GM12891 (cell line): ENCODE results near the gene OPRL1.

Source experiments
- POLR2A ChIP-seq: IDR thresholded peaks from 2 replicates; pipeline ENCODE4 v1.6.1; 2011; ENCODE audit warnings: low read depth, low read length, control low read depth
- POLR2AphosphoS5 ChIP-seq: IDR thresholded peaks from 2 replicates; pipeline ENCODE4 v1.6.1; 2011; ENCODE audit warnings: low read depth, low read length, control low read depth

GRCh38 chr20:64140956-64141355, 61.1 kb downstream of the OPRL1 start:
- TF ChIP-seq POLR2AphosphoS5 = no peak
- no peak for TF ChIP-seq POLR2A
